HepG2 (cell line): ENCODE measurements around the gene CDX2. TPM values are rescaled to one million over a fixed set of nuclear protein-coding genes. Genes with fewer than 3 reads are reported as not detected.

ENCODE experiments used
- ATAC-seq: fragments of 200-7000 bp; cut with Tn5 transposase; 3 replicates; pipeline ENCODE4 v1.9.1; 2020; ENCODE audit warnings: mild to moderate bottlenecking, moderate library complexity
- BruUV-seq: library from RNA; stranded (reverse); fragments of 400-500 nt; replicated peaks from 2 replicates; lab custom pipeline; 2021; lab: Mats Ljungman, UMichigan
- CTCF ChIA-PET: fragments of 300-600 bp; formaldehyde crosslinking; extraction: SDS; loops from one replicate; lab custom pipeline; 2021; ENCODE audit warnings: low total read pairs, inconsistent platforms, low intra/inter-chr PET ratio; lab: Yijun Ruan, JAX
- POLR2A ChIA-PET: fragments of 350-600 bp; sonication (Branson Sonifier 250); formaldehyde crosslinking; loops from one replicate; lab custom pipeline; 2020; ENCODE audit warnings: antibody characterized with exemption, inconsistent platforms; lab: Yijun Ruan, JAX
- DNase-seq: peaks from one replicate; pipeline ENCODE4 v3.0.0-alpha.2; 2015; ENCODE audit warnings: low spot score
- FAIRE-seq: peaks from 3 replicates; lab custom pipeline; 2011; peaks lifted over from hg19 to GRCh38; lab: Jason Lieb, UNC
- H2AFZ ChIP-seq: one replicate; pipeline ENCODE4 v1.6.1; 2011; ENCODE audit warnings: low read length, inconsistent platforms
- H3K27ac ChIP-seq: fragments of 300-600 bp; 3 replicates; pipeline ENCODE4 v1.8.0; 2011; ENCODE audit warnings: mixed run types, mild to moderate bottlenecking, mixed read lengths, low read length, inconsistent platforms; ENCODE audit not compliant: insufficient read depth; ENCODE audit errors: extremely low read length
- H3K27me3 ChIP-seq, 2 experiments: fragments of 200-600 bp in 1 of 2; 2 replicates in 1 of 2; 3 replicates in 1 of 2; pipeline versions ENCODE4 v1.6.0 to v1.8.0; 2011; ENCODE audit warnings: low read length in 2 of 2, mild to moderate bottlenecking in 2 of 2, moderate library complexity in 2 of 2, inconsistent platforms in 1 of 2; ENCODE audit not compliant: insufficient read depth in 2 of 2, control insufficient read depth in 1 of 2
- H3K36me3 ChIP-seq, 2 experiments: fragments of 200-600 bp in 1 of 2; replicated peaks in 1 of 2; 2 replicates in 1 of 2; 3 replicates in 1 of 2; pipeline versions ENCODE4 v1.5.1 to v1.8.0; 2011; ENCODE audit warnings: low read length in 2 of 2, inconsistent platforms in 1 of 2; ENCODE audit not compliant: insufficient read depth in 2 of 2, control insufficient read depth in 1 of 2
- H3K4me1 ChIP-seq: 2 replicates; pipeline ENCODE4 v1.5.1; 2012; ENCODE audit warnings: low read length, inconsistent platforms; ENCODE audit not compliant: insufficient read depth
- H3K4me2 ChIP-seq: 2 replicates; pipeline ENCODE4 v1.6.0; 2011; ENCODE audit warnings: low read depth, low read length, inconsistent platforms
- H3K4me3 ChIP-seq, 3 experiments: fragments of 200-600 bp in 1 of 3; sonication (generic), shearing (Covaris generic) in 1 of 3; replicated peaks in 1 of 3; 2 replicates each; pipeline ENCODE4 v1.5.1; 2011 to 2016; ENCODE audit warnings: low read length in 3 of 3, inconsistent platforms in 2 of 3, low read depth in 2 of 3, mild to moderate bottlenecking in 2 of 3, control low read depth in 1 of 3, mixed read lengths in 1 of 3; ENCODE audit not compliant: insufficient read depth in 1 of 3
- H3K79me2 ChIP-seq: one replicate; pipeline ENCODE4 v1.6.1; 2011; ENCODE audit warnings: low read length, inconsistent platforms; ENCODE audit not compliant: insufficient read depth
- H3K9ac ChIP-seq: 2 replicates; pipeline ENCODE4 v1.6.0; 2011; ENCODE audit warnings: mild to moderate bottlenecking, low read depth, low read length, inconsistent platforms; ENCODE audit not compliant: insufficient read depth
- H3K9me3 ChIP-seq: 2 replicates; pipeline ENCODE4 v1.5.1; 2012; ENCODE audit warnings: mild to moderate bottlenecking, low read length
- H4K20me1 ChIP-seq: 2 replicates; pipeline ENCODE4 v1.6.0; 2011; ENCODE audit warnings: inconsistent platforms, mild to moderate bottlenecking, low read length, moderate library complexity; ENCODE audit not compliant: insufficient read depth
- ARID3A ChIP-seq: IDR thresholded peaks from 2 replicates; pipeline ENCODE4 v1.6.1; 2012; ENCODE audit warnings: low read depth, low read length, improper control_type of control experiment
- CBX1 ChIP-seq: IDR thresholded peaks from one replicate; pipeline ENCODE4 v1.6.1; 2016; ENCODE audit warnings: antibody characterized with exemption, low read depth
- PRMT3 ChIP-seq: sonication (generic); formaldehyde crosslinking; IDR thresholded peaks from 2 replicates; pipeline ENCODE4 v1.8.1; 2022; ENCODE audit warnings: low read depth, mild to moderate bottlenecking, moderate library complexity, missing genetic modification reagents, borderline replicate concordance
- ZFY ChIP-seq: sonication (generic); formaldehyde crosslinking; IDR thresholded peaks from 2 replicates; pipeline ENCODE4 v1.4.0; 2020; ENCODE audit warnings: missing genetic modification reagents
- ZMYM4 ChIP-seq: sonication (generic); formaldehyde crosslinking; IDR thresholded peaks from 2 replicates; pipeline ENCODE4 v1.8.1; 2023; ENCODE audit warnings: mild to moderate bottlenecking, missing genetic modification reagents
- ZNF414 ChIP-seq: sonication (generic); formaldehyde crosslinking; IDR thresholded peaks from 2 replicates; pipeline ENCODE4 v1.5.0; 2020; ENCODE audit warnings: missing genetic modification reagents
- WGBS: methylation state at CpG from one replicate; pipeline ENCODE4 v1.1.6; 2017; ENCODE audit warnings: low lambda C conversion rate; 5-methylcytosine and 5-hydroxymethylcytosine counted together
- in situ Hi-C: cut with HindIII; loops from 2 replicates; pipeline ENCODE4 v1.10.0; 2017; ENCODE audit warnings: low pct_unique_long_range_greater_than_20kb; ENCODE audit not compliant: extremely low pct_ligation_motif_present
- intact Hi-C: fragments of 100-400 bp; cut with micrococcal nuclease; formaldehyde crosslinking; loops from one replicate; pipeline ENCODE4 v1.10.0; 2022; ENCODE audit not compliant: unreplicated experiment
- polyA plus RNA-seq, 8 experiments: library from polyadenylated mRNA; depleted of rRNA in 3 of 8; stranded (reverse) in 7 of 8; unstranded in 1 of 8; fragments of >200 nt; fragmentation: Illumina TruSeq in 4 of 8; extraction: Trizol in 4 of 8; gene quantifications; 2 replicates each; pipeline versions ENCODE4 v1.2.1 to v1.2.3, GENCODE V29; 2011 to 2016; ENCODE audit warnings: low read depth in 4 of 8, missing spikeins in 1 of 8, mixed read lengths in 1 of 8; ENCODE audit not compliant: insufficient read depth in 1 of 8
- total RNA-seq, 5 experiments: library from RNA; depleted of rRNA; stranded (reverse); fragments of >200 nt; fragmentation: Illumina TruSeq; extraction: Trizol; gene quantifications; 2 replicates each; pipeline ENCODE4 v1.2.3, GENCODE V29; 2016; ENCODE audit warnings: low read depth in 1 of 5
- TF ChIP-seq, protein P1 (sequence below), 2 experiments: IDR thresholded peaks; 2 replicates each; pipeline ENCODE4 v1.6.1; 2011 to 2012; ENCODE audit warnings: low read length in 2 of 2, borderline replicate concordance in 1 of 2, low read depth in 1 of 2, mild to moderate bottlenecking in 1 of 2, moderate library complexity in 1 of 2
- TF ChIP-seq, protein P2 (sequence below): sonication (generic); formaldehyde crosslinking; IDR thresholded peaks from 2 replicates; pipeline ENCODE4 v1.4.0; 2020; ENCODE audit warnings: missing genetic modification reagents

Gene CDX2
- total and polyA plus RNA-seq, 2 of the 13 experiments (the other 11 are each of a cell fraction or from before 2014, with no cell fraction given) = 0.04 TPM; not detected in 1

DNA sequence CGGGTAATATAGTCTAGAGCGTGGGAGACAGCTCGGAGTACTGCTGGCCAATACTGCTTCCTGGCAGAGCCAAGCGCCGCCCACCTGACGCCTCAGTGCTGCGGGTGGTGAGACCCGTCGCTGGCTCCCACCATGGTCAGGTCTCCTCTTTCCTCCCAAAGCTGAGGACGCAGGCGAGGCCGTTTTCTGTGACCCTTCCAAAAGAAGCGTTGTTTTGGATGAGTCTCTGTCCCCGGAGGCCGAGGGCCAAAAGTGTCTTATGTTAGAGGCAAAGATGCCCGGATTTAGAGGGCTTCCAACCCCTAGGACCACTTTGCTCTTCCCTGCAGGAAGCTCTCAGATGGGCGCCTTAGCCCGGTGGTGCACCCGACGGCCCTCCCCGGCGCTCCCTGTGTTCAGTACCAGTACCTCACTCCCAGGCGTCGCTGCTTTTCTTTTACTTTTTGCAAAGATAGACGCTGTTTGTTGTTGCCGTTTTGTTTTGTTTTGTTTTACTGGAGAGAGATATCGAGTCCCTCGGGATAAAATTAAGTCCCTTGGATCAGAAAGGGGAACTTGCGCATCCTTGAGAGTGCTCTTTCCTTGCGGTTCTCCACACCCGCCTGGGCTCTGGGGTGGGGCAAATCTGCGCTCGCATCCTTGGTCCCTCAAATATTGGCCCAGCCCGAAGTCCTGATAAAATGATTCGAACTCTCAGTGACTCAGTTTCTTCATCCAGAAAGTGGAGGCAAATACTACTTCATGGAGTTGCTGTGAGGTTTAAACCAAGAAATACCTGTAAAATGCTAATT lies 42.3 kb downstream of the CDX2 start:
- TF ChIP-seq CBX1 = no peak
- no peak for TF ChIP-seq ZFY (CRISPR knock-in tag)
- no peak for TF ChIP-seq PRMT3
- no peak for TF ChIP-seq ARID3A
- TF ChIP-seq, protein P1, sequence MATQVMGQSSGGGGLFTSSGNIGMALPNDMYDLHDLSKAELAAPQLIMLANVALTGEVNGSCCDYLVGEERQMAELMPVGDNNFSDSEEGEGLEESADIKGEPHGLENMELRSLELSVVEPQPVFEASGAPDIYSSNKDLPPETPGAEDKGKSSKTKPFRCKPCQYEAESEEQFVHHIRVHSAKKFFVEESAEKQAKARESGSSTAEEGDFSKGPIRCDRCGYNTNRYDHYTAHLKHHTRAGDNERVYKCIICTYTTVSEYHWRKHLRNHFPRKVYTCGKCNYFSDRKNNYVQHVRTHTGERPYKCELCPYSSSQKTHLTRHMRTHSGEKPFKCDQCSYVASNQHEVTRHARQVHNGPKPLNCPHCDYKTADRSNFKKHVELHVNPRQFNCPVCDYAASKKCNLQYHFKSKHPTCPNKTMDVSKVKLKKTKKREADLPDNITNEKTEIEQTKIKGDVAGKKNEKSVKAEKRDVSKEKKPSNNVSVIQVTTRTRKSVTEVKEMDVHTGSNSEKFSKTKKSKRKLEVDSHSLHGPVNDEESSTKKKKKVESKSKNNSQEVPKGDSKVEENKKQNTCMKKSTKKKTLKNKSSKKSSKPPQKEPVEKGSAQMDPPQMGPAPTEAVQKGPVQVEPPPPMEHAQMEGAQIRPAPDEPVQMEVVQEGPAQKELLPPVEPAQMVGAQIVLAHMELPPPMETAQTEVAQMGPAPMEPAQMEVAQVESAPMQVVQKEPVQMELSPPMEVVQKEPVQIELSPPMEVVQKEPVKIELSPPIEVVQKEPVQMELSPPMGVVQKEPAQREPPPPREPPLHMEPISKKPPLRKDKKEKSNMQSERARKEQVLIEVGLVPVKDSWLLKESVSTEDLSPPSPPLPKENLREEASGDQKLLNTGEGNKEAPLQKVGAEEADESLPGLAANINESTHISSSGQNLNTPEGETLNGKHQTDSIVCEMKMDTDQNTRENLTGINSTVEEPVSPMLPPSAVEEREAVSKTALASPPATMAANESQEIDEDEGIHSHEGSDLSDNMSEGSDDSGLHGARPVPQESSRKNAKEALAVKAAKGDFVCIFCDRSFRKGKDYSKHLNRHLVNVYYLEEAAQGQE (IDR thresholded peaks at IDR 0.05; ENCODE audit: borderline replicate concordance in 1 of 2, low read depth in 1 of 2, low read length in 2 of 2) = no peak
- TF ChIP-seq ZMYM4 (CRISPR knock-in tag) = no peak
- TF ChIP-seq ZNF414 (CRISPR knock-in tag) = no peak
- TF ChIP-seq, protein P2, sequence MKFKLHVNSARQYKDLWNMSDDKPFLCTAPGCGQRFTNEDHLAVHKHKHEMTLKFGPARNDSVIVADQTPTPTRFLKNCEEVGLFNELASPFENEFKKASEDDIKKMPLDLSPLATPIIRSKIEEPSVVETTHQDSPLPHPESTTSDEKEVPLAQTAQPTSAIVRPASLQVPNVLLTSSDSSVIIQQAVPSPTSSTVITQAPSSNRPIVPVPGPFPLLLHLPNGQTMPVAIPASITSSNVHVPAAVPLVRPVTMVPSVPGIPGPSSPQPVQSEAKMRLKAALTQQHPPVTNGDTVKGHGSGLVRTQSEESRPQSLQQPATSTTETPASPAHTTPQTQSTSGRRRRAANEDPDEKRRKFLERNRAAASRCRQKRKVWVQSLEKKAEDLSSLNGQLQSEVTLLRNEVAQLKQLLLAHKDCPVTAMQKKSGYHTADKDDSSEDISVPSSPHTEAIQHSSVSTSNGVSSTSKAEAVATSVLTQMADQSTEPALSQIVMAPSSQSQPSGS = no peak
- TF ChIP-seq, all 625 proteins: peak for 0
- in situ Hi-C loops (no loop called here), intact Hi-C loops (no loop called here)
- Histone ChIP-seq H3K27me3 (0 out of 5 replicates have a peak, but pooled peaks cover 0 to 14% of the 10 kb centered on the region in 2 experiments), H3K4me2 (no peak overlapping the region), H3K9me3 (no peaks in the 10 kb centered on the region), H3K9ac (no peak overlapping the region), H2AFZ (no peak overlapping the region), H3K4me3 (no peak overlapping the region), H4K20me1 (no peaks in the 10 kb centered on the region), H3K79me2 (no peaks in the 10 kb centered on the region), H3K27ac (no peak overlapping the region), H3K4me1 (no peaks in the 10 kb centered on the region), H3K36me3 (no peaks in the 10 kb centered on the region)
- ChIA-PET POLR2A (no interaction called here), CTCF (no interaction called here)
- DNase-seq = no peak
- FAIRE-seq = no peak
- BruUV-seq = no TSS peak
- 68% methylated on average over 32 of the region's 35 CpGs for WGBS
- ATAC-seq = no peak
